Keratinocyte (primary cell): ENCODE data around the gene VWC2. TPM values are rescaled to one million over a fixed set of nuclear protein-coding genes. Genes with fewer than 3 reads are reported as not detected.

Experiments used
- DNase-seq: peaks from one replicate; pipeline ENCODE4 v3.0.0-alpha.2; 2011; ENCODE audit warnings: low read depth, missing footprints, low spot score
- FAIRE-seq: peaks from 2 replicates; lab custom pipeline; 2011; peaks lifted over from hg19 to GRCh38; lab: Jason Lieb, UNC
- H2AFZ ChIP-seq: 2 replicates; pipeline ENCODE4 v1.6.0; 2012; ENCODE audit warnings: low read length, control low read depth, inconsistent platforms; ENCODE audit not compliant: control insufficient read depth
- H3K27ac ChIP-seq: 2 replicates; pipeline ENCODE4 v1.5.1; 2011; ENCODE audit warnings: low read length; ENCODE audit not compliant: control insufficient read depth, insufficient read depth
- H3K27me3 ChIP-seq: 3 replicates; pipeline ENCODE4 v1.6.0; 2011; ENCODE audit warnings: low read length; ENCODE audit not compliant: control insufficient read depth, insufficient read depth; ENCODE audit errors: extremely low read depth
- H3K36me3 ChIP-seq, 2 experiments: 2 replicates in 1 of 2; 3 replicates in 1 of 2; pipeline ENCODE4 v1.5.1; 2011; ENCODE audit warnings: low read length in 2 of 2, mild to moderate bottlenecking in 1 of 2; ENCODE audit not compliant: control insufficient read depth in 2 of 2, insufficient read depth in 2 of 2; ENCODE audit errors: extremely low read depth in 1 of 2
- H3K4me1 ChIP-seq: 3 replicates; pipeline ENCODE4 v1.5.1; 2011; ENCODE audit warnings: low read length; ENCODE audit not compliant: control insufficient read depth, insufficient read depth; ENCODE audit errors: extremely low read depth
- H3K4me2 ChIP-seq: 3 replicates; pipeline ENCODE4 v1.6.0; 2011; ENCODE audit warnings: low read depth, low read length; ENCODE audit not compliant: control insufficient read depth, insufficient read depth; ENCODE audit errors: extremely low read depth
- H3K4me3 ChIP-seq, 3 experiments: fragments of 200-600 bp in 1 of 3; sonication (generic) in 1 of 3; 2 replicates in 2 of 3; 3 replicates in 1 of 3; pipeline ENCODE4 v1.5.1; 2011 to 2016; ENCODE audit warnings: low read length in 3 of 3, mild to moderate bottlenecking in 3 of 3, control low read depth in 2 of 3, inconsistent platforms in 1 of 3, low read depth in 1 of 3, mixed read lengths in 1 of 3, mixed run types in 1 of 3, moderate library complexity in 1 of 3; ENCODE audit not compliant: control insufficient read depth in 2 of 3, insufficient read depth in 2 of 3; ENCODE audit errors: extremely low read depth in 1 of 3
- H3K79me2 ChIP-seq: 2 replicates; pipeline ENCODE4 v1.6.0; 2012; ENCODE audit warnings: low read length; ENCODE audit not compliant: control insufficient read depth, insufficient read depth
- H3K9ac ChIP-seq: 3 replicates; pipeline ENCODE4 v1.6.0; 2011; ENCODE audit warnings: low read length; ENCODE audit not compliant: control insufficient read depth, insufficient read depth; ENCODE audit errors: extremely low read depth
- H3K9me1 ChIP-seq: 3 replicates; pipeline ENCODE4 v1.6.0; 2011; ENCODE audit warnings: low read length; ENCODE audit not compliant: control insufficient read depth, insufficient read depth; ENCODE audit errors: extremely low read depth
- H3K9me3 ChIP-seq: 2 replicates; pipeline ENCODE4 v1.5.1; 2012; ENCODE audit warnings: low read depth, low read length; ENCODE audit not compliant: control insufficient read depth
- H4K20me1 ChIP-seq: 3 replicates; pipeline ENCODE4 v1.6.0; 2011; ENCODE audit warnings: low read length; ENCODE audit not compliant: control insufficient read depth, insufficient read depth; ENCODE audit errors: extremely low read depth
- EZH2 ChIP-seq: IDR thresholded peaks from one replicate; pipeline ENCODE4 v1.6.1; 2012; ENCODE audit warnings: inconsistent platforms, mild to moderate bottlenecking, low read length, moderate library complexity
- dilution Hi-C: fragments of 300-500 bp; cut with MboI; formaldehyde crosslinking; loops from one replicate; pipeline ENCODE4 v1.7.0; 2020; ENCODE audit warnings: low sequenced_read_pairs; ENCODE audit not compliant: extremely low pct_ligation_motif_present
- polyA plus RNA-seq, 5 experiments: library from polyadenylated mRNA; depleted of rRNA in 3 of 5; stranded (reverse) in 3 of 5; stranded (forward) in 1 of 5; unstranded in 1 of 5; fragments of >200 nt; gene quantifications; 1 replicate in 1 of 5; 2 replicates in 3 of 5; 3 replicates in 1 of 5; pipeline versions ENCODE4 v1.2.1 to v1.2.3, GENCODE V29; 2011 to 2012; ENCODE audit warnings: missing spikeins in 2 of 5, low read depth in 1 of 5, low replicate concordance in 1 of 5
- TF ChIP-seq, protein P1 (sequence below), 3 experiments: IDR thresholded peaks in 1 of 3; conservative IDR thresholded peaks in 1 of 3; optimal IDR thresholded peaks in 1 of 3; 2 replicates in 2 of 3; 3 replicates in 1 of 3; pipeline versions ENCODE3 to v1.5.1; 2011; ENCODE audit warnings: low read length in 3 of 3, mild to moderate bottlenecking in 3 of 3, moderate library complexity in 2 of 3, control low read depth in 1 of 3, inconsistent platforms in 1 of 3; ENCODE audit not compliant: insufficient read depth in 2 of 3; ENCODE audit errors: extremely low read depth in 1 of 3

The VWC2 gene
- polyA plus RNA-seq, 1 donor (not counting 4 experiments of a cell fraction or from before 2014, with no cell fraction given), result not detected

GRCh38 chr7:49767719-49768118 lies 5.7 kb upstream of the VWC2 start:
- Histone ChIP-seq H3K9me3 (no peaks in the 10 kb centered on the region), H3K36me3 (no peaks in the 10 kb centered on the region), H3K4me3 (no peak overlapping the region), H3K9ac (no peak overlapping the region), H3K27me3 (peaks cover 11% of the 10 kb centered on the region), H3K79me2 (no peaks in the 10 kb centered on the region), H3K9me1 (no peaks in the 10 kb centered on the region), H3K4me2 (no peak overlapping the region), H3K27ac (no peak overlapping the region), H4K20me1 (no peaks in the 10 kb centered on the region), H3K4me1 (no peaks in the 10 kb centered on the region), H2AFZ (no peak overlapping the region)
- no peak for DNase-seq
- no peak for FAIRE-seq
- TF ChIP-seq, protein P1, sequence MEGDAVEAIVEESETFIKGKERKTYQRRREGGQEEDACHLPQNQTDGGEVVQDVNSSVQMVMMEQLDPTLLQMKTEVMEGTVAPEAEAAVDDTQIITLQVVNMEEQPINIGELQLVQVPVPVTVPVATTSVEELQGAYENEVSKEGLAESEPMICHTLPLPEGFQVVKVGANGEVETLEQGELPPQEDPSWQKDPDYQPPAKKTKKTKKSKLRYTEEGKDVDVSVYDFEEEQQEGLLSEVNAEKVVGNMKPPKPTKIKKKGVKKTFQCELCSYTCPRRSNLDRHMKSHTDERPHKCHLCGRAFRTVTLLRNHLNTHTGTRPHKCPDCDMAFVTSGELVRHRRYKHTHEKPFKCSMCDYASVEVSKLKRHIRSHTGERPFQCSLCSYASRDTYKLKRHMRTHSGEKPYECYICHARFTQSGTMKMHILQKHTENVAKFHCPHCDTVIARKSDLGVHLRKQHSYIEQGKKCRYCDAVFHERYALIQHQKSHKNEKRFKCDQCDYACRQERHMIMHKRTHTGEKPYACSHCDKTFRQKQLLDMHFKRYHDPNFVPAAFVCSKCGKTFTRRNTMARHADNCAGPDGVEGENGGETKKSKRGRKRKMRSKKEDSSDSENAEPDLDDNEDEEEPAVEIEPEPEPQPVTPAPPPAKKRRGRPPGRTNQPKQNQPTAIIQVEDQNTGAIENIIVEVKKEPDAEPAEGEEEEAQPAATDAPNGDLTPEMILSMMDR (optimal IDR thresholded peaks at IDR 0.05 in 1 of 3, IDR thresholded peaks at IDR 0.05 in 1 of 3, conservative IDR thresholded peaks at IDR 0.05 in 1 of 3; ENCODE audit: extremely low read depth in 1 of 3, insufficient read depth in 2 of 3, low read length in 3 of 3), result no peak
- TF ChIP-seq EZH2, result no peak
- dilution Hi-C loops, result no loop called here

DNA sequence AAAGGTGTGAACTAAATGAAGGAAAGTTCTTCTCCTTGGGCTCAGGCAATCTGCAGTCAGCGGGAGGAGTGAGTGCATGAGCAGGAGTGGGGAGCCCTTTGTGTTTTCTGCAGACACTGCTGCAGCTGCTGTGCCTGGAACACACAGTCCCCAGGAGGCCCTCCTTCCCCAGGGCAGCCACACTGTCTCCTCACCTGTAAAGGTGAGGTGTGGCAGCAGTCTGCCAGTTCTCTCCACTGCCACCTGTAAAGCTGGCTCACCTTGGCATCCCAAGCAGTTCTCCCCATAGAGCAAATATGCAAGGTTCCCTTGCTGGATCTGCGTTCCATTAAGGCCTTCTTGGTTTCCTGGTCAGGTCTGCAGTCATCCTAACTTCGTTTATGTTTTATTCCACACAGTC lies 5.2 kb upstream of the VWC2 start:
- Histone ChIP-seq H3K79me2 (no peaks in the 10 kb centered on the region), H3K9me1 (no peaks in the 10 kb centered on the region), H3K9me3 (no peaks in the 10 kb centered on the region), H3K27me3 (peaks cover 17% of the 10 kb centered on the region), H2AFZ (no peak overlapping the region), H3K9ac (no peak overlapping the region), H3K4me3 (no peak overlapping the region), H3K4me1 (no peaks in the 10 kb centered on the region), H3K4me2 (no peak overlapping the region), H3K36me3 (no peaks in the 10 kb centered on the region), H4K20me1 (no peaks in the 10 kb centered on the region), H3K27ac (no peak overlapping the region)
- DNase-seq (no peak), FAIRE-seq (no peak)
- dilution Hi-C loops, result no loop called here
- TF ChIP-seq EZH2, result no peak
- TF ChIP-seq, protein P1 (optimal IDR thresholded peaks at IDR 0.05 in 1 of 3, IDR thresholded peaks at IDR 0.05 in 1 of 3, conservative IDR thresholded peaks at IDR 0.05 in 1 of 3; ENCODE audit: extremely low read depth in 1 of 3, insufficient read depth in 2 of 3, low read length in 3 of 3), result no peak
